HepG2 (cell line): ENCODE measurements around the gene COL26A1. TPM values are rescaled to one million over a fixed set of nuclear protein-coding genes. Genes with fewer than 3 reads are reported as not detected.

Experiments
- ATAC-seq: fragments of 200-7000 bp; cut with Tn5 transposase; 3 replicates; pipeline ENCODE4 v1.9.1; 2020; ENCODE audit warnings: mild to moderate bottlenecking, moderate library complexity
- BruUV-seq: library from RNA; stranded (reverse); fragments of 400-500 nt; replicated peaks from 2 replicates; lab custom pipeline; 2021; lab: Mats Ljungman, UMichigan
- CTCF ChIA-PET: fragments of 300-600 bp; formaldehyde crosslinking; extraction: SDS; loops from one replicate; lab custom pipeline; 2021; ENCODE audit warnings: low total read pairs, inconsistent platforms, low intra/inter-chr PET ratio; lab: Yijun Ruan, JAX
- POLR2A ChIA-PET: fragments of 350-600 bp; sonication (Branson Sonifier 250); formaldehyde crosslinking; loops from one replicate; lab custom pipeline; 2020; ENCODE audit warnings: antibody characterized with exemption, inconsistent platforms; lab: Yijun Ruan, JAX
- DNase-seq: peaks from one replicate; pipeline ENCODE4 v3.0.0-alpha.2; 2015; ENCODE audit warnings: low spot score
- FAIRE-seq: peaks from 3 replicates; lab custom pipeline; 2011; peaks lifted over from hg19 to GRCh38; lab: Jason Lieb, UNC
- H2AFZ ChIP-seq: one replicate; pipeline ENCODE4 v1.6.1; 2011; ENCODE audit warnings: low read length, inconsistent platforms
- H3K27ac ChIP-seq: fragments of 300-600 bp; 3 replicates; pipeline ENCODE4 v1.8.0; 2011; ENCODE audit warnings: mixed run types, mild to moderate bottlenecking, mixed read lengths, low read length, inconsistent platforms; ENCODE audit not compliant: insufficient read depth; ENCODE audit errors: extremely low read length
- H3K27me3 ChIP-seq, 2 experiments: fragments of 200-600 bp in 1 of 2; 2 replicates in 1 of 2; 3 replicates in 1 of 2; pipeline versions ENCODE4 v1.6.0 to v1.8.0; 2011; ENCODE audit warnings: low read length in 2 of 2, mild to moderate bottlenecking in 2 of 2, moderate library complexity in 2 of 2, inconsistent platforms in 1 of 2; ENCODE audit not compliant: insufficient read depth in 2 of 2, control insufficient read depth in 1 of 2
- H3K36me3 ChIP-seq, 2 experiments: fragments of 200-600 bp in 1 of 2; replicated peaks in 1 of 2; 2 replicates in 1 of 2; 3 replicates in 1 of 2; pipeline versions ENCODE4 v1.5.1 to v1.8.0; 2011; ENCODE audit warnings: low read length in 2 of 2, inconsistent platforms in 1 of 2; ENCODE audit not compliant: insufficient read depth in 2 of 2, control insufficient read depth in 1 of 2
- H3K4me1 ChIP-seq: 2 replicates; pipeline ENCODE4 v1.5.1; 2012; ENCODE audit warnings: low read length, inconsistent platforms; ENCODE audit not compliant: insufficient read depth
- H3K4me2 ChIP-seq: 2 replicates; pipeline ENCODE4 v1.6.0; 2011; ENCODE audit warnings: low read depth, low read length, inconsistent platforms
- H3K4me3 ChIP-seq, 3 experiments: fragments of 200-600 bp in 1 of 3; sonication (generic), shearing (Covaris generic) in 1 of 3; replicated peaks in 1 of 3; 2 replicates each; pipeline ENCODE4 v1.5.1; 2011 to 2016; ENCODE audit warnings: low read length in 3 of 3, inconsistent platforms in 2 of 3, low read depth in 2 of 3, mild to moderate bottlenecking in 2 of 3, control low read depth in 1 of 3, mixed read lengths in 1 of 3; ENCODE audit not compliant: insufficient read depth in 1 of 3
- H3K79me2 ChIP-seq: one replicate; pipeline ENCODE4 v1.6.1; 2011; ENCODE audit warnings: low read length, inconsistent platforms; ENCODE audit not compliant: insufficient read depth
- H3K9ac ChIP-seq: 2 replicates; pipeline ENCODE4 v1.6.0; 2011; ENCODE audit warnings: mild to moderate bottlenecking, low read depth, low read length, inconsistent platforms; ENCODE audit not compliant: insufficient read depth
- H3K9me3 ChIP-seq: 2 replicates; pipeline ENCODE4 v1.5.1; 2012; ENCODE audit warnings: mild to moderate bottlenecking, low read length
- H4K20me1 ChIP-seq: 2 replicates; pipeline ENCODE4 v1.6.0; 2011; ENCODE audit warnings: inconsistent platforms, mild to moderate bottlenecking, low read length, moderate library complexity; ENCODE audit not compliant: insufficient read depth
- ELF4 ChIP-seq: sonication (generic); formaldehyde crosslinking; IDR thresholded peaks from 2 replicates; pipeline ENCODE4 v1.5.0; 2020; ENCODE audit warnings: missing genetic modification reagents, mild to moderate bottlenecking, moderate library complexity, borderline replicate concordance
- IRX3 ChIP-seq: sonication (generic); formaldehyde crosslinking; IDR thresholded peaks from 2 replicates; pipeline ENCODE4 v1.8.1; 2023; ENCODE audit warnings: mild to moderate bottlenecking, low read depth, missing genetic modification reagents, borderline replicate concordance
- KAT2B ChIP-seq: fragments of 150-350 bp; IDR thresholded peaks from 2 replicates; pipeline ENCODE4 v1.6.1; 2014; ENCODE audit warnings: low read depth, low read length, borderline replicate concordance
- KDM2A ChIP-seq: sonication (generic); formaldehyde crosslinking; IDR thresholded peaks from 2 replicates; pipeline ENCODE4 v1.4.0; 2020; ENCODE audit warnings: low read depth, missing genetic modification reagents, borderline replicate concordance
- TCF12 ChIP-seq, 2 experiments: fragments of 450-650 bp in 1 of 2; sonication (generic) in 1 of 2; formaldehyde crosslinking in 1 of 2; IDR thresholded peaks; 2 replicates each; pipeline versions ENCODE4 v1.6.1 to v1.8.0; 2017 to 2022; ENCODE audit warnings: antibody characterized with exemption in 1 of 2, mild to moderate bottlenecking in 1 of 2, missing genetic modification reagents in 1 of 2, moderate library complexity in 1 of 2
- TP53 ChIP-seq: sonication (generic); formaldehyde crosslinking; conservative IDR thresholded peaks from 2 replicates; pipeline ENCODE4 v1.4.0; 2020; ENCODE audit warnings: missing genetic modification reagents
- ZNF232 ChIP-seq: sonication (generic); formaldehyde crosslinking; IDR thresholded peaks from 2 replicates; pipeline ENCODE4 v1.4.0; 2020; ENCODE audit warnings: missing genetic modification reagents, borderline replicate concordance
- ZNF746 ChIP-seq: sonication (generic); formaldehyde crosslinking; IDR thresholded peaks from 2 replicates; pipeline ENCODE4 v1.8.0; 2022; ENCODE audit warnings: mild to moderate bottlenecking, missing genetic modification reagents
- WGBS: methylation state at CpG from one replicate; pipeline ENCODE4 v1.1.6; 2017; ENCODE audit warnings: low lambda C conversion rate; 5-methylcytosine and 5-hydroxymethylcytosine counted together
- in situ Hi-C: cut with HindIII; loops from 2 replicates; pipeline ENCODE4 v1.10.0; 2017; ENCODE audit warnings: low pct_unique_long_range_greater_than_20kb; ENCODE audit not compliant: extremely low pct_ligation_motif_present
- intact Hi-C: fragments of 100-400 bp; cut with micrococcal nuclease; formaldehyde crosslinking; loops from one replicate; pipeline ENCODE4 v1.10.0; 2022; ENCODE audit not compliant: unreplicated experiment
- polyA plus RNA-seq, 8 experiments: library from polyadenylated mRNA; depleted of rRNA in 3 of 8; stranded (reverse) in 7 of 8; unstranded in 1 of 8; fragments of >200 nt; fragmentation: Illumina TruSeq in 4 of 8; extraction: Trizol in 4 of 8; gene quantifications; 2 replicates each; pipeline versions ENCODE4 v1.2.1 to v1.2.3, GENCODE V29; 2011 to 2016; ENCODE audit warnings: low read depth in 4 of 8, missing spikeins in 1 of 8, mixed read lengths in 1 of 8; ENCODE audit not compliant: insufficient read depth in 1 of 8
- total RNA-seq, 5 experiments: library from RNA; depleted of rRNA; stranded (reverse); fragments of >200 nt; fragmentation: Illumina TruSeq; extraction: Trizol; gene quantifications; 2 replicates each; pipeline ENCODE4 v1.2.3, GENCODE V29; 2016; ENCODE audit warnings: low read depth in 1 of 5
- TF ChIP-seq, protein P1 (sequence below): sonication (generic); formaldehyde crosslinking; IDR thresholded peaks from 2 replicates; pipeline ENCODE4 v1.8.0; 2022; ENCODE audit warnings: missing genetic modification reagents, mild to moderate bottlenecking, borderline replicate concordance
- TF ChIP-seq, protein P2 (sequence below): sonication (generic); formaldehyde crosslinking; IDR thresholded peaks from 2 replicates; pipeline ENCODE4 v1.5.1; 2020; ENCODE audit warnings: missing genetic modification reagents, mild to moderate bottlenecking, borderline replicate concordance

COL26A1 gene
- total and polyA plus RNA-seq, 2 of the 13 experiments (the other 11 are each of a cell fraction or from before 2014, with no cell fraction given): 7.8 to 9.2 TPM

DNA sequence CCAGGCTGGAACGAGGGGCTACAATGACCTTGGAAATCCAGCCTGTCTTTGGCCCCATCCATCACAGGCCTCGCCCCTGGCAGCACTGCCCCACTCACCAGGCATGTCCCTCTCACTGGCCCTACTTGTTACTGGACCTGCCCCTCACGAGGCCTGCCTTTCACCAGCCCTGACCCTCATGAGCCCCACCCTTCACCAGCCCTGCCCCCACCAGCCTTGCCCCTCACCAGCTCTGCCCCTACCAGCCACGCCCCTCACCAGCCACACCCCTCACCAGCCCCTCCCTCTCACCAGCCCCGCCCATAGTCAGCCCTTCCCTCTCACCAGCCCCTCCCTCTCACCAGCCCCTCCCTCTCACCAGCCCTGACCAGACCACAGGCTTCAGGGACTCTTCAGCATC, 57.8 kb downstream of the COL26A1 start:
- ChIA-PET POLR2A (no interaction called here), CTCF (no interaction called here)
- 80% methylated on average over 3 of the region's 5 CpGs for WGBS
- Histone ChIP-seq H3K4me1 (no peaks in the 10 kb centered on the region), H3K79me2 (no peaks in the 10 kb centered on the region), H4K20me1 (no peaks in the 10 kb centered on the region), H2AFZ (no peak overlapping the region), H3K9me3 (no peaks in the 10 kb centered on the region), H3K9ac (no peak overlapping the region), H3K36me3 (no peaks in the 10 kb centered on the region), H3K4me3 (no peak overlapping the region), H3K27ac (no peak overlapping the region), H3K4me2 (no peak overlapping the region), H3K27me3 (no peaks in the 10 kb centered on the region)
- TF ChIP-seq IRX3 (CRISPR knock-in tag) (no peak), KAT2B (no peak), KDM2A (CRISPR knock-in tag) (no peak), ELF4 (CRISPR knock-in tag) (no peak), ZNF232 (CRISPR knock-in tag) (no peak), ZNF746 (CRISPR knock-in tag) (no peak), TP53 (no peak), TCF12 (IDR thresholded peaks at IDR 0.05) (no peak), TCF12 (CRISPR knock-in tag; IDR thresholded peaks at IDR 0.05) (no peak)
- TF ChIP-seq, protein P1, sequence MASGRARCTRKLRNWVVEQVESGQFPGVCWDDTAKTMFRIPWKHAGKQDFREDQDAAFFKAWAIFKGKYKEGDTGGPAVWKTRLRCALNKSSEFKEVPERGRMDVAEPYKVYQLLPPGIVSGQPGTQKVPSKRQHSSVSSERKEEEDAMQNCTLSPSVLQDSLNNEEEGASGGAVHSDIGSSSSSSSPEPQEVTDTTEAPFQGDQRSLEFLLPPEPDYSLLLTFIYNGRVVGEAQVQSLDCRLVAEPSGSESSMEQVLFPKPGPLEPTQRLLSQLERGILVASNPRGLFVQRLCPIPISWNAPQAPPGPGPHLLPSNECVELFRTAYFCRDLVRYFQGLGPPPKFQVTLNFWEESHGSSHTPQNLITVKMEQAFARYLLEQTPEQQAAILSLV (CRISPR knock-in tag): no peak
- TF ChIP-seq, protein P2, sequence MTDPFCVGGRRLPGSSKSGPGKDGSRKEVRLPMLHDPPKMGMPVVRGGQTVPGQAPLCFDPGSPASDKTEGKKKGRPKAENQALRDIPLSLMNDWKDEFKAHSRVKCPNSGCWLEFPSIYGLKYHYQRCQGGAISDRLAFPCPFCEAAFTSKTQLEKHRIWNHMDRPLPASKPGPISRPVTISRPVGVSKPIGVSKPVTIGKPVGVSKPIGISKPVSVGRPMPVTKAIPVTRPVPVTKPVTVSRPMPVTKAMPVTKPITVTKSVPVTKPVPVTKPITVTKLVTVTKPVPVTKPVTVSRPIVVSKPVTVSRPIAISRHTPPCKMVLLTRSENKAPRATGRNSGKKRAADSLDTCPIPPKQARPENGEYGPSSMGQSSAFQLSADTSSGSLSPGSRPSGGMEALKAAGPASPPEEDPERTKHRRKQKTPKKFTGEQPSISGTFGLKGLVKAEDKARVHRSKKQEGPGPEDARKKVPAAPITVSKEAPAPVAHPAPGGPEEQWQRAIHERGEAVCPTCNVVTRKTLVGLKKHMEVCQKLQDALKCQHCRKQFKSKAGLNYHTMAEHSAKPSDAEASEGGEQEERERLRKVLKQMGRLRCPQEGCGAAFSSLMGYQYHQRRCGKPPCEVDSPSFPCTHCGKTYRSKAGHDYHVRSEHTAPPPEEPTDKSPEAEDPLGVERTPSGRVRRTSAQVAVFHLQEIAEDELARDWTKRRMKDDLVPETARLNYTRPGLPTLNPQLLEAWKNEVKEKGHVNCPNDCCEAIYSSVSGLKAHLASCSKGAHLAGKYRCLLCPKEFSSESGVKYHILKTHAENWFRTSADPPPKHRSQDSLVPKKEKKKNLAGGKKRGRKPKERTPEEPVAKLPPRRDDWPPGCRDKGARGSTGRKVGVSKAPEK (CRISPR knock-in tag): no peak
- peak; percentile 43; the same call in 2 of the 3 replicates for ATAC-seq
- DNase-seq: no peak
- intact Hi-C loops: no loop called here
- BruUV-seq: no TSS peak
- in situ Hi-C loops: no loop called here
- FAIRE-seq: no peak
